Esophagus squamous epithelium (tissue), 4 donors: Measurements from ENCODE around the gene MYL11.

ENCODE experiments used
- CTCF ChIP-seq, 6 experiments: fragments of 450-650 bp in 4 of 6; fragments of 200-600 bp in 2 of 6; sonication (generic) in 2 of 6; IDR thresholded peaks; one replicate each; pipeline ENCODE4 v1.5.1; 2016 to 2019; ENCODE audit warnings: antibody characterized with exemption in 6 of 6, mild to moderate bottlenecking in 4 of 6, moderate library complexity in 4 of 6
- POLR2A ChIP-seq, 4 donors: fragments of 450-650 bp; IDR thresholded peaks; one replicate each; pipeline ENCODE4 v1.6.1; 2017; ENCODE audit warnings: antibody characterized with exemption in 4 of 4, mild to moderate bottlenecking in 4 of 4, moderate library complexity in 3 of 4

- no peak for TF ChIP-seq CTCF (IDR thresholded peaks at IDR 0.05)
- no peak for TF ChIP-seq POLR2A (IDR thresholded peaks at IDR 0.05)
Measured at GRCh38 chr16:30357715-30358576, 16.7 kb upstream of the MYL11 start.
